Parathyroid adenoma (tissue), 2 donors: Measurements from ENCODE around the gene LGMN.

Experiments used
- H2AFZ ChIP-seq: fragments of 300-600 bp; sonication (generic); one replicate; pipeline ENCODE4 v1.7.0; 2017; ENCODE audit warnings: antibody characterized with exemption, mild to moderate bottlenecking
- H3K27ac ChIP-seq: fragments of 300-600 bp; sonication (generic); one replicate; pipeline ENCODE4 v1.7.0; 2017
- H3K27me3 ChIP-seq: fragments of 300-600 bp; sonication (generic); one replicate; pipeline ENCODE4 v1.7.0; 2017; ENCODE audit warnings: low read length; ENCODE audit not compliant: control insufficient read depth, insufficient read depth
- H3K36me3 ChIP-seq: fragments of 300-600 bp; sonication (generic); one replicate; pipeline ENCODE4 v1.7.0; 2017; ENCODE audit warnings: low read length; ENCODE audit not compliant: control insufficient read depth, insufficient read depth
- H3K4me1 ChIP-seq: fragments of 300-600 bp; sonication (generic); one replicate; pipeline ENCODE4 v1.7.0; 2017; ENCODE audit warnings: control low read depth
- H3K4me2 ChIP-seq: fragments of 300-600 bp; sonication (generic); one replicate; pipeline ENCODE4 v1.7.0; 2017; ENCODE audit warnings: low read length
- H3K4me3 ChIP-seq: fragments of 300-600 bp; sonication (generic); one replicate; pipeline ENCODE4 v1.7.0; 2017; ENCODE audit warnings: low read depth, low read length
- H3K79me2 ChIP-seq: fragments of 300-600 bp; sonication (generic); one replicate; pipeline ENCODE4 v1.7.0; 2017; ENCODE audit warnings: control low read depth
- H3K9ac ChIP-seq: fragments of 300-600 bp; sonication (generic); one replicate; pipeline ENCODE4 v1.7.0; 2017; ENCODE audit warnings: mild to moderate bottlenecking
- H3K9me3 ChIP-seq: fragments of 300-600 bp; sonication (generic); one replicate; pipeline ENCODE4 v1.7.0; 2017; ENCODE audit warnings: low read length; ENCODE audit not compliant: control insufficient read depth
- CTCF ChIP-seq: fragments of 300-600 bp; sonication (generic); IDR thresholded peaks from one replicate; pipeline ENCODE4 v1.7.0; 2017; ENCODE audit warnings: antibody characterized with exemption, mild to moderate bottlenecking
- donor health status: primary hyperparathyroidism.

LGMN gene

GRCh38 chr14:92735344-92735743 lies 13.1 kb downstream of the LGMN start:
- Histone ChIP-seq H3K4me1 (peaks cover 6% of the 10 kb centered on the region), H3K79me2 (peaks cover 24% of the 10 kb centered on the region), H3K36me3 (no peaks in the 10 kb centered on the region)

GRCh38 chr14:92734618-92735017 lies 13.8 kb downstream of the LGMN start:
- H3K9ac ChIP-seq, result no peak overlapping the region
- no peak overlapping the region for H3K27ac ChIP-seq
- peaks cover 6% of the 10 kb centered on the region for H3K4me1 ChIP-seq
- no peak for TF ChIP-seq CTCF
- no peak overlapping the region for H2AFZ ChIP-seq
- H3K4me3 ChIP-seq, result no peak overlapping the region
- no peaks in the 10 kb centered on the region for H3K36me3 ChIP-seq
- no peaks in the 10 kb centered on the region for H3K9me3 ChIP-seq
- no peaks in the 10 kb centered on the region for H3K27me3 ChIP-seq
- peaks cover 16% of the 10 kb centered on the region for H3K79me2 ChIP-seq
- no peak overlapping the region for H3K4me2 ChIP-seq

More at GRCh38 chr14:92735344-92735743, 13.1 kb downstream of the LGMN start:
- no peak overlapping the region for H2AFZ ChIP-seq
- no peak overlapping the region for H3K4me2 ChIP-seq
- H3K4me3 ChIP-seq, result no peak overlapping the region
- H3K27me3 ChIP-seq, result no peaks in the 10 kb centered on the region
- H3K27ac ChIP-seq, result no peak overlapping the region
- TF ChIP-seq CTCF, result no peak
- no peaks in the 10 kb centered on the region for H3K9me3 ChIP-seq
- no peak overlapping the region for H3K9ac ChIP-seq

- Histone ChIP-seq H3K4me3 (no peak overlapping the region), H2AFZ (no peak overlapping the region), H3K4me1 (peaks cover 6% of the 10 kb centered on the region), H3K36me3 (no peaks in the 10 kb centered on the region), H3K9ac (no peak overlapping the region), H3K79me2 (peaks cover 12% of the 10 kb centered on the region), H3K27ac (no peak overlapping the region), H3K27me3 (no peaks in the 10 kb centered on the region), H3K4me2 (peak overlapping the region; percentile 29), H3K9me3 (no peaks in the 10 kb centered on the region)
- TF ChIP-seq CTCF, result no peak
These were observed 15.4 kb downstream of the LGMN start for GRCh38 chr14:92733007-92733406.

GRCh38 chr14:92731622-92732115 lies 16.8 kb downstream of the LGMN start:
- Histone ChIP-seq H3K4me3 (no peak overlapping the region), H3K4me1 (no peaks in the 10 kb centered on the region), H3K79me2 (peaks cover 14% of the 10 kb centered on the region), H3K4me2 (no peak overlapping the region), H3K9me3 (no peaks in the 10 kb centered on the region), H3K36me3 (no peaks in the 10 kb centered on the region), H2AFZ (no peak overlapping the region), H3K27ac (no peak overlapping the region), H3K27me3 (no peaks in the 10 kb centered on the region), H3K9ac (no peak overlapping the region)
- no peak for TF ChIP-seq CTCF

GRCh38 chr14:92729634-92730358 lies 18.6 kb downstream of the LGMN start:
- Histone ChIP-seq H3K79me2 (peaks cover 14% of the 10 kb centered on the region), H3K4me1 (no peaks in the 10 kb centered on the region), H2AFZ (no peak overlapping the region), H3K36me3 (no peaks in the 10 kb centered on the region), H3K4me3 (no peak overlapping the region), H3K27me3 (no peaks in the 10 kb centered on the region), H3K4me2 (no peak overlapping the region), H3K9ac (no peak overlapping the region), H3K9me3 (no peaks in the 10 kb centered on the region), H3K27ac (no peak overlapping the region)
- no peak for TF ChIP-seq CTCF
